Psoas muscle (tissue), 8 donors: Measurements from ENCODE around the gene RBM18. TPM values are rescaled to one million over a fixed set of nuclear protein-coding genes. Genes with fewer than 3 reads are reported as not detected.
A peak's percentile ranks its signal among the peaks of the same experiment; 100 is the strongest.

Experiments
- ATAC-seq, 4 donors: fragments of 200-7000 bp; cut with Tn5 transposase; one replicate each; pipeline ENCODE4 v1.9.1; 2020; ENCODE audit warnings: moderate library complexity in 3 of 4, mild to moderate bottlenecking in 2 of 4
- DNase-seq, 2 donors: peaks; one replicate each; pipeline ENCODE4 v3.0.0-alpha.2; 2020
- H3K27ac ChIP-seq: fragments of 200-600 bp; one replicate; pipeline ENCODE4 v1.8.0; 2022
- H3K27me3 ChIP-seq, 3 donors: fragments of 200-600 bp in 1 of 3; one replicate each; pipeline versions ENCODE4 v1.6.1 to v1.8.0; 2013 to 2022; ENCODE audit warnings: low read length in 2 of 3, mild to moderate bottlenecking in 2 of 3, moderate library complexity in 1 of 3; ENCODE audit not compliant: insufficient read depth in 3 of 3
- H3K36me3 ChIP-seq, 2 donors: fragments of 200-600 bp in 1 of 2; one replicate each; pipeline versions ENCODE4 v1.6.1 to v1.8.0; 2013 to 2022; ENCODE audit warnings: low read depth in 1 of 2, mild to moderate bottlenecking in 1 of 2, moderate library complexity in 1 of 2; ENCODE audit not compliant: insufficient read depth in 1 of 2
- H3K4me1 ChIP-seq: fragments of 200-600 bp; one replicate; pipeline ENCODE4 v1.8.0; 2022
- H3K4me3 ChIP-seq: fragments of 200-600 bp; one replicate; pipeline ENCODE4 v1.8.0; 2022; ENCODE audit warnings: mild to moderate bottlenecking
- H3K9me3 ChIP-seq: fragments of 200-600 bp; one replicate; pipeline ENCODE4 v1.8.0; 2022
- CTCF ChIP-seq: fragments of 200-600 bp; IDR thresholded peaks from one replicate; pipeline ENCODE4 v1.8.0; 2022; ENCODE audit warnings: antibody characterized with exemption
- WGBS, 3 donors: extraction: QIAGEN DNeasy Blood & Tissue Kit; methylation state at CpG; one replicate each; pipeline versions ENCODE4 v1.1.6 to v1.1.7; 2013; 5-methylcytosine and 5-hydroxymethylcytosine counted together
- intact Hi-C, 2 donors: fragments of 100-400 bp; cut with DNase I; formaldehyde crosslinking; loops; one replicate each; pipeline versions ENCODE4 v1.11.0 to v1.14.2; 2022
- polyA plus RNA-seq, 3 donors: library from polyadenylated mRNA; stranded (reverse); fragments of 200-250 nt; gene quantifications; one replicate each; pipeline ENCODE4 v1.2.3, GENCODE V29; 2013
- total RNA-seq, 4 donors: library from RNA; stranded (reverse); fragmentation: NEBNext Ultra II Directional in 2 of 4; extraction: Animal tissue kit (Norgen Biotek cat#: 25700) in 2 of 4; gene quantifications; one replicate each; pipeline versions ENCODE4 v1.2.1 to v1.2.4, GENCODE V29; 2021 to 2023
- donor health status: healthy with polysubstance abuse.
- donor health status: DM: no; HTN: no; CAD: no; lungs with moderate emphysema.
- donor health status: Bipolar disorder and iron deficiency.
- donor health status: healthy.
- donor health status: DM: yes; HTN: yes; CAD: no.
- donor health status: DM: no; HTN: no; CAD: no.
- donor health status: DM: no; HTN: no; CAD: no.
- donor health status: DM: yes; HTN: yes; CAD: no.

Gene RBM18
- total and polyA plus RNA-seq, 7 donors = 16.8 to 41.7 (median 33.7) TPM

GRCh38 chr9:122263699-122264349 lies 816 bp downstream of the RBM18 start:
- intact Hi-C loops = no loop called here
- WGBS, 3 donors = 10 to 11% (median 10%) methylated on average over 13 of the region's 13 CpGs
- H3K4me3 ChIP-seq = peak overlapping the region; percentile 73
- TF ChIP-seq CTCF = no peak
- peak; percentile 48 to 78 (median 68) for ATAC-seq
- peak overlapping the region; percentile 93 for H3K27ac ChIP-seq
- peaks cover 49% of the 10 kb centered on the region for H3K4me1 ChIP-seq
- no peaks in the 10 kb centered on the region for H3K9me3 ChIP-seq
- H3K27me3 ChIP-seq = no peaks in the 10 kb centered on the region
- H3K36me3 ChIP-seq = peaks cover 3 to 25% of the 10 kb centered on the region in 2 donors
- no peak for DNase-seq

- ATAC-seq = no peak
- peak overlapping the region; percentile 93 for H3K27ac ChIP-seq
- peaks cover 39% of the 10 kb centered on the region for H3K4me1 ChIP-seq
These were observed 2.6 kb downstream of the RBM18 start for GRCh38 chr9:122262073-122262472.

DNA sequence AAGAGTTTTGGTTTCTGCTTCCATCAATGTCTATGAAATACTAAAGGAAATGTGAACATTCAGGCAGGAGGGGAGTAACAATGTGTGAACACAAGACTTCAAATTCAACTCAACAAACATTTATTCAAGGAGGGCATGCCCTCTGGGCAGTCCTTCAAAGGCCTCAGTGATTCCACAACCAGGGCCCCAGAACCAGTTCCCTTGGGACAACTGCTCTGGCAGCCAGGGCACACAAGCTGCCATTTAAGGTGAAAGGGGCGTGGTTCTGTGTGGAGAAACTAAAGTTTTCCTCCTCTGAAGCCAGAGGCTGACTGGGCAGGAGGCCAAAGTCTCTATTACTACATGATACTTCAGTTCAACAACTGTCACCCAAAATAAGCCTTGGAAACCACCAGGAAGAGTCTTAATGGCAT lies 3.2 kb downstream of the RBM18 start:
- Histone ChIP-seq H3K4me1 (peaks cover 38% of the 10 kb centered on the region), H3K4me3 (no peak overlapping the region), H3K9me3 (no peaks in the 10 kb centered on the region), H3K27ac (peak overlapping the region; percentile 93), H3K36me3 (peaks cover 3 to 46% of the 10 kb centered on the region in 2 donors), H3K27me3 (no peaks in the 10 kb centered on the region)
- intact Hi-C loops = no loop called here
- ATAC-seq = no peak
- TF ChIP-seq CTCF = no peak
- peak; percentile 48 to 79 for DNase-seq
- 30 to 39% (median 32%) methylated on average over 1 of the region's 1 CpG for WGBS, 3 donors

More at GRCh38 chr9:122262073-122262472, 2.6 kb downstream of the RBM18 start:
- H3K4me3 ChIP-seq = no peak overlapping the region
- H3K27me3 ChIP-seq = no peaks in the 10 kb centered on the region
- H3K9me3 ChIP-seq = no peaks in the 10 kb centered on the region
- intact Hi-C loops = no loop called here
- H3K36me3 ChIP-seq = peaks cover 3 to 41% of the 10 kb centered on the region in 2 donors
- no peak for TF ChIP-seq CTCF
- DNase-seq = no peak
- 85 to 89% (median 87%) methylated on average over 1 of the region's 1 CpG for WGBS, 3 donors

- intact Hi-C loops = no loop called here
- DNase-seq = no peak
- Histone ChIP-seq H3K27ac (no peak overlapping the region), H3K9me3 (no peaks in the 10 kb centered on the region), H3K36me3 (peaks cover 3 to 67% of the 10 kb centered on the region in 2 donors), H3K27me3 (no peaks in the 10 kb centered on the region), H3K4me3 (no peak overlapping the region), H3K4me1 (peaks cover 26% of the 10 kb centered on the region)
- 30 to 40% (median 40%) methylated on average over 2 of the region's 2 CpGs for WGBS, 3 donors
- ATAC-seq = no peak
- TF ChIP-seq CTCF = no peak
These were observed 5.7 kb downstream of the RBM18 start for GRCh38 chr9:122258886-122259415.
